Measurements from ENCODE around the gene ZBTB22. TPM values are rescaled to one million over a fixed set of nuclear protein-coding genes. Genes with fewer than 3 reads are reported as not detected.

ZBTB22 gene
- total RNA-seq, 2 experiments from 2014 or later = 11.0 to 12.1 TPM

- Mint-ChIP-seq H3K9me3 (no peaks in the 10 kb centered on the region), H3K4me3 (peak within 1 kb of the TSS; percentile 96), H3K27ac (peak within 1 kb of the TSS; percentile 98), H3K4me1 (ENCODE audit: low read depth) (peaks cover 57% of the 10 kb centered on the region), H3K36me3 (peaks cover 41% of the 10 kb centered on the region), H3K27me3 (no peaks in the 10 kb centered on the region)
- DNase-seq = peak; percentile 91
- intact Hi-C loops (cut with micrococcal nuclease) = loop anchor here (1.0 to 10.0 kb wide), 8 partner anchors 9 to 261 kb away; partner anchors contain the start of genes B3GALT4, HSD17B8, PFDN6 and WDR46
- POLR2A ChIA-PET = interaction anchor here (1.1 to 2.7 kb wide), 5 partner anchors 15 to 342 kb away, joined by 6 to 12 read pairs (median 8); partner anchors contain the start of genes B3GALT4, PFDN6, RGL2 and WDR46
- CTCF ChIA-PET = interaction anchor here (0.6 to 4.2 kb wide), 5 partner anchors 14 to 112 kb away, joined by 3 to 36 read pairs (median 4); partner anchors contain the start of gene RGL2
Measured at GRCh38 chr6:33313709-33314514, 3.6 kb downstream of the ZBTB22 start, which contains the start of gene TAPBP. TSS of gene TAPBP (minus strand) at chr6:33314078. CDS start at chr6:33314041, 37 bp downstream.

DNA sequence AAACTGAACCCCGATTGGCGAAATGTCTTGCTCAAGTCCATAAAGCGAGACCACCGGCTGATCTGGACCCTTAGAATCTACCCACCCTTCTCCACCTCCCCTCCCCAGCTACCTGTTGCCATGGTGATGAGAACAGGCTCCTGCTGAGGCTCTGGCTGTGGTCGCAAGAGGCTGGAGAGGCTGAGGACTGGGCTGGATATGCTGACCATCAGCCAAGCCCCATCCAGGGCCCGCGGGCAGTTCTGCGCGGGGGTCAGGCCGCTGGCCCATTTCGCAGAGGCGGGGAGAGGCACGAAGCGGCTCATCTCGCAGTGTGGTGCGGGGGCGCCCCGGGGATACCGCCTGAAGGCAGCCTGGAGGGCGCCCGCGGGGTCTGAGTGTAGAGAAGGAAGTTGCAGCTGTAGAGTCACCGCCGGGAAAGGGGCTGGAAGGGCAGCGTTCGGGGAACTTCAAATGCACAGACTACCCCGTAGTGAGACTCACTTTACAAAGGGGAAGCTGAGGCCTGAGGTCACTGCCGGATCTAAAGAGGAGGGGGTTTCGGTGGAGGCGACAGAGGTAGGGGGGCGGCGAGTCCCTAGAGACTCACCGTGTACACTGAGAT lies 4.3 kb downstream of the ZBTB22 start:
- CTCF ChIA-PET = interaction anchor here (0.6 to 4.2 kb wide), 6 partner anchors 13 to 475 kb away, joined by 3 to 36 read pairs (median 3); partner anchors contain the start of genes B3GALT4, RGL2 and TAP2
- Mint-ChIP-seq H3K9me3 (no peaks in the 10 kb centered on the region), H3K27me3 (no peaks in the 10 kb centered on the region), H3K4me1 (ENCODE audit: low read depth) (peaks cover 55% of the 10 kb centered on the region), H3K4me3 (peak overlapping the region; percentile 96), H3K27ac (peak overlapping the region; percentile 98), H3K36me3 (peaks cover 43% of the 10 kb centered on the region)
- POLR2A ChIA-PET = interaction anchor here (0.7 to 2.7 kb wide), 7 partner anchors 14 to 469 kb away, joined by 4 to 12 read pairs (median 6); partner anchors contain the start of genes B3GALT4, PFDN6, RGL2 and RPS18
- peak; percentile 70 for DNase-seq
- intact Hi-C loops (cut with micrococcal nuclease) = loop anchor here (1.0 to 10.0 kb wide), 4 partner anchors 24 to 262 kb away; partner anchors contain the start of genes B3GALT4, PFDN6 and WDR46

- Mint-ChIP-seq H3K9me3 (no peaks in the 10 kb centered on the region), H3K27ac (peak overlapping the region; percentile 98), H3K27me3 (no peaks in the 10 kb centered on the region), H3K4me3 (peak overlapping the region; percentile 96), H3K4me1 (ENCODE audit: low read depth) (peaks cover 54% of the 10 kb centered on the region), H3K36me3 (peaks cover 42% of the 10 kb centered on the region)
- ChIA-PET CTCF (interaction anchor here (0.6 to 4.2 kb wide), 8 partner anchors 12 to 474 kb away, joined by 3 to 36 read pairs (median 3); partner anchors contain the start of genes B3GALT4, RGL2 and TAP2), POLR2A (interaction anchor here (0.7 to 2.7 kb wide), 9 partner anchors 12 to 468 kb away, joined by 3 to 12 read pairs (median 6); partner anchors contain the start of genes B3GALT4, PFDN6, RGL2 and RPS18)
- peak; percentile 90 for DNase-seq
- intact Hi-C loops (cut with micrococcal nuclease) = loop anchor here (1.0 to 10.0 kb wide), 4 partner anchors 23 to 262 kb away; partner anchors contain the start of genes B3GALT4, PFDN6 and WDR46
Measured at GRCh38 chr6:33312361-33313104, 5.0 kb downstream of the ZBTB22 start.

DNA sequence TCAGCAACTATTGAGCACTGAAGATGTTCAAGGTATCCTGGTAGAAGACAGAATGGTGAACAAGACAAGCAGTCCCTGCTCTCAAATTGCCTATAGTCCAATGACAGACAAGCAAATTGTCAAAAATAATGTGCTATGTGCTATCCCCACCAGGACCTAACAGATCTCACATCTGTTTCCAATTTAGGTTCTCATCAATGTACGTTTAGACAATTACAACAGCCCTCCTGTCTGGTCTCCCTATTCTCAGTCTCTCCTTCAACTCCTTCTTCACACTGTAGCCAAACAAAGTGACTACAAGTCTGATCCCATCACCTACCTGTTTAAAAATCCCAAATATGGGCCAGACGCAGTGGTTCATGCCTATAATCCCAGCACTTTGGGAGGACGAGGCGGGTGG lies 11.2 kb downstream of the ZBTB22 start:
- Mint-ChIP-seq H3K27ac (peak overlapping the region; percentile 35), H3K4me1 (ENCODE audit: low read depth) (peaks cover 40% of the 10 kb centered on the region)
- CTCF ChIA-PET = no interaction called here

DNA sequence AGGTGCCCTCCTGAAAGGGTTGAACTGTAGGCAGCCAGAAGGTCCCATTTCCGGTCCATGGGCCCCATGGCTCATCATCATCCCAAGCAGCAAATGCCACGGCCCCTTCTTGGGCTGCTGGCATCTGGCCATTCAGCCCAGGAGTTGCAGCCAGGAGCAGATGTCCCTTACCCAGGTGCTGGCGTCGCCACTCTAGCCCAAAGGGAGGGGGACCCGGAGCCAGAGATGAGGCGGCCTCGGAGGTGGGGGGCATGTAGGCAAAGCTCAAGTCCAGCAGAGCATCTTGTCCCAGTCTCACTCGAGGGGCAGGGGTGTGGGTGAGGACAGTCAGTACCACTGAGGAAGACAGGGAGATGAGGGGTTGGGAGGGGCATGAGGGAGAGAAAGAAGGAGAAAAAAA lies 12.5 kb downstream of the ZBTB22 start:
- H3K27me3 Mint-ChIP-seq = no peaks in the 10 kb centered on the region
- H3K4me1 Mint-ChIP-seq (ENCODE audit: low read depth) = peaks cover 40% of the 10 kb centered on the region
- ChIA-PET POLR2A (no interaction called here), CTCF (no interaction called here)
- H3K27ac Mint-ChIP-seq = peak overlapping the region; percentile 33
- no peak for DNase-seq
- no peak overlapping the region for H3K4me3 Mint-ChIP-seq
- no peaks in the 10 kb centered on the region for H3K9me3 Mint-ChIP-seq
- intact Hi-C loops (cut with micrococcal nuclease) = no loop called here
- peaks cover 51% of the 10 kb centered on the region for H3K36me3 Mint-ChIP-seq

More for the DNA sequence above, 11.2 kb downstream of the ZBTB22 start:
- Mint-ChIP-seq H3K4me3 (no peak overlapping the region), H3K9me3 (no peaks in the 10 kb centered on the region), H3K27me3 (no peaks in the 10 kb centered on the region), H3K36me3 (peaks cover 45% of the 10 kb centered on the region)
- intact Hi-C loops (cut with micrococcal nuclease) = no loop called here
- DNase-seq = no peak
- POLR2A ChIA-PET = no interaction called here

DNA sequence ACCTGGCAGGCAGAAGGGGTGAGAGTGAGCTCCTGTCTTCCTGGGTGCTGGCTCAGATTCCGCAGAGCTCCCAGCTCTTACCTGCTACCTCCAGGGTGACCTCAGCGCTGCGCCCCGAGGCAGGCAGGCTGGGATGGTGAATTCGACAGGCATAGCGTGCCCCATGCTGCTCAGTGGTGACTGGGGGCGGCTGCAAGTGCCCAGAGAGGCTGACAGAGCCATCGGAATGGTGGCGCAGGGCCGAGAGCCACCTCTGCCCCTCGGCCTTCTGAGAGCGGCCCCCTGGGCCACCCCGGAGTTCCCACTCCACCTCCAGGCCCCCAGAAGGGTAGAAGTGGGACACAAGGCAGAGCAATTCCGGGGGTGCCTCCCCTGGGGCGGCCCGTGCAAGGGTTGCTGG lies 13.3 kb downstream of the ZBTB22 start:
- POLR2A ChIA-PET = no interaction called here
- Mint-ChIP-seq H3K36me3 (peaks cover 55% of the 10 kb centered on the region), H3K4me3 (no peak overlapping the region), H3K27ac (no peak overlapping the region), H3K27me3 (no peaks in the 10 kb centered on the region), H3K9me3 (no peaks in the 10 kb centered on the region), H3K4me1 (ENCODE audit: low read depth) (peaks cover 47% of the 10 kb centered on the region)
- CTCF ChIA-PET = no interaction called here
- DNase-seq = no peak
- intact Hi-C loops (cut with micrococcal nuclease) = no loop called here

GRCh38 chr6:33301877-33302276 lies 15.7 kb downstream of the ZBTB22 start:
- Mint-ChIP-seq H3K4me3 (no peak overlapping the region), H3K27me3 (no peaks in the 10 kb centered on the region), H3K27ac (no peak overlapping the region), H3K9me3 (no peaks in the 10 kb centered on the region), H3K4me1 (ENCODE audit: low read depth) (peaks cover 46% of the 10 kb centered on the region), H3K36me3 (peaks cover 44% of the 10 kb centered on the region)
- DNase-seq = no peak
- ChIA-PET CTCF (interaction anchor here (1.2 to 3.8 kb wide), 4 partner anchors 10 to 25 kb away, joined by 3 to 36 read pairs (median 4); partner anchors contain the start of genes B3GALT4, PFDN6, TAPBP and WDR46), POLR2A (interaction anchor here (1.5 to 1.7 kb wide), 2 partner anchors 11 to 25 kb away, joined by 4 to 5 read pairs; partner anchors contain the start of gene B3GALT4)
- intact Hi-C loops (cut with micrococcal nuclease) = no loop called here

DNA sequence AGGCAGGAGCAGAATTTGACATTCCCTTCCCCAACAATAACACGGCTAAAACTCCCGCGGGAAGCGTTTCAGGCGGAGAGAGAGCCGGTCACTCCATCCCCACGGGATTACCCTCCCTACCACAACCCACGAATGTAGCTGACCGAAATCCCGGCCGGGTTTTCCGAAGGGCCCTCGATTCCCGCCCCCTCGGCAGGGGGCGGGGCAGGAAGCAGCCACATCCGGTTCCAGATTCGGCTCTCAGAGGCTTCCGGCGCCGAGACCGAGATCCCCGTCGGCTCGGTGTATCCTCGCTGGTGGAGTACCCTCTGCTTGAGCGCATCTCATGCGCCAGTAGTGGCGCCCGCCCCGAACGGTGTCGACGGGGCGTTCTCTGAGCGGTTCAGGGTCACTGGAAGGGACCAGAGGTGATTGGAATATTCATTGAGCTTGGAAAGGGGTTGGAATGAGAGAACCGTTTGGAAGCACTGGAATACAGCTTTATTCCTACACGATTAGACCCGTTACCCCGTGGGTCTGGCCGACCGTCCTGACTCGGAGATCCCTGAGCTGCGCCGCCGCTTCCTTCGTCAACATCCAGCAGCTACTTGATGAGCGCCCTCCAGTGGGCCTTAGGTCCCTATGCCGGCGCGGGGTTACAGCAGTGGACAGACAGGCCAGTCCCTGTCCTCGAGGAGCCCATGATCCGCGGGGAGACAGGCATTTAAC lies 18.2 kb downstream of the ZBTB22 start:
- ChIA-PET CTCF (interaction anchor here (0.5 to 4.7 kb wide), 19 partner anchors 9 to 271 kb away, joined by 3 to 36 read pairs (median 4); partner anchors contain the start of genes B3GALT4, HSD17B8, PFDN6 and RING1), POLR2A (interaction anchor here (0.9 to 3.3 kb wide), 13 partner anchors 10 to 1328 kb away, joined by 3 to 30 read pairs (median 5); partner anchors contain the start of genes B3GALT4, DXO, PFDN6 and PHF1)
- peak; percentile 96 for DNase-seq
- Mint-ChIP-seq H3K27me3 (no peaks in the 10 kb centered on the region), H3K4me1 (ENCODE audit: low read depth) (peaks cover 30% of the 10 kb centered on the region), H3K4me3 (peak overlapping the region; percentile 89), H3K9me3 (no peaks in the 10 kb centered on the region), H3K27ac (peak overlapping the region; percentile 96), H3K36me3 (peaks cover 27% of the 10 kb centered on the region)
- intact Hi-C loops (cut with micrococcal nuclease) = loop anchor here (1.0 to 5.0 kb wide), 6 partner anchors 10 to 119 kb away; partner anchors contain the start of genes CUTA, KIFC1, PFDN6 and RXRB

GRCh38 chr6:33298773-33299236 lies 18.7 kb downstream of the ZBTB22 start, which contains the start of gene RGL2:
TSS of gene RGL2 (minus strand) at chr6:33298942. CDS start at chr6:33298610, 332 bp downstream.
- Mint-ChIP-seq H3K4me3 (peak within 1 kb of the TSS; percentile 89), H3K27ac (peak within 1 kb of the TSS; percentile 96), H3K4me1 (ENCODE audit: low read depth) (peaks cover 28% of the 10 kb centered on the region), H3K9me3 (no peaks in the 10 kb centered on the region), H3K27me3 (no peaks in the 10 kb centered on the region), H3K36me3 (peaks cover 23% of the 10 kb centered on the region)
- intact Hi-C loops (cut with micrococcal nuclease) = loop anchor here (1.0 to 5.0 kb wide), 6 partner anchors 10 to 120 kb away; partner anchors contain the start of genes CUTA, KIFC1, PFDN6 and RXRB
- CTCF ChIA-PET = interaction anchor here (0.8 to 4.7 kb wide), 16 partner anchors 10 to 156 kb away, joined by 3 to 36 read pairs (median 4); partner anchors contain the start of genes B3GALT4, HSD17B8, PFDN6 and RING1
- DNase-seq = peak; percentile 76
- POLR2A ChIA-PET = interaction anchor here (0.9 to 3.3 kb wide), 9 partner anchors 9 to 98 kb away, joined by 3 to 30 read pairs (median 8); partner anchors contain the start of genes B3GALT4, PFDN6, RPS18 and RXRB
